Putamen (tissue), 1 donor: Measurements from ENCODE around the gene PPP1R12C.
"Not testable (repeated sequence)": the region's sequence is repeated elsewhere in the genome, so short reads cannot be mapped to it uniquely, and the experiment has no call there.

Experiments
- DNase-seq: peaks from one replicate; pipeline ENCODE4 v3.0.0-alpha.2; 2016; ENCODE audit warnings: low spot score

Gene PPP1R12C

GRCh38 chr19:55112246-55112776, 5.1 kb downstream of the PPP1R12C start:
- no peak for DNase-seq

GRCh38 chr19:55111238-55111831, 6.1 kb downstream of the PPP1R12C start:
- DNase-seq, result no peak

- DNase-seq, result no peak
These were observed 7.7 kb downstream of the PPP1R12C start for GRCh38 chr19:55109527-55110291.

GRCh38 chr19:55107252-55107651, 10.2 kb downstream of the PPP1R12C start:
- DNase-seq, result not testable (repeated sequence)

GRCh38 chr19:55106591-55106990, 10.8 kb downstream of the PPP1R12C start:
- no peak for DNase-seq

GRCh38 chr19:55105237-55105636, 12.2 kb downstream of the PPP1R12C start:
- no peak for DNase-seq

- DNase-seq, result no peak
These were observed 14.2 kb downstream of the PPP1R12C start for GRCh38 chr19:55103190-55103589.

GRCh38 chr19:55101261-55101660, 16.2 kb downstream of the PPP1R12C start:
- peak; percentile 26 for DNase-seq

- no peak for DNase-seq
These were observed 17.6 kb downstream of the PPP1R12C start for GRCh38 chr19:55099557-55100506.

- DNase-seq, result no peak
These were observed 18.5 kb downstream of the PPP1R12C start for GRCh38 chr19:55098716-55099556.

- DNase-seq, result no peak
These were observed 19.3 kb downstream of the PPP1R12C start for GRCh38 chr19:55097864-55098715.

- no peak for DNase-seq
These were observed 21.3 kb downstream of the PPP1R12C start for GRCh38 chr19:55096061-55096701.

GRCh38 chr19:55095260-55096060, 22.0 kb downstream of the PPP1R12C start:
- no peak for DNase-seq

GRCh38 chr19:55094456-55095259, 22.8 kb downstream of the PPP1R12C start:
- no peak for DNase-seq

GRCh38 chr19:55092423-55093318, 24.8 kb downstream of the PPP1R12C start:
- no peak for DNase-seq

GRCh38 chr19:55091955-55092354, 25.5 kb downstream of the PPP1R12C start:
- no peak for DNase-seq
